Measurements from ENCODE around the gene TENT5A.
"Not testable (repeated sequence)": the region's sequence is repeated elsewhere in the genome, so short reads cannot be mapped to it uniquely, and the experiment has no call there.

Gene TENT5A

GRCh38 chr6:81752084-81752920 lies at the start of gene TENT5A:
TENT5A (minus strand) TSS chr6:81752681; CDS start chr6:81752141, 540 bp downstream.
- DNase-seq = peak; percentile 84

DNA sequence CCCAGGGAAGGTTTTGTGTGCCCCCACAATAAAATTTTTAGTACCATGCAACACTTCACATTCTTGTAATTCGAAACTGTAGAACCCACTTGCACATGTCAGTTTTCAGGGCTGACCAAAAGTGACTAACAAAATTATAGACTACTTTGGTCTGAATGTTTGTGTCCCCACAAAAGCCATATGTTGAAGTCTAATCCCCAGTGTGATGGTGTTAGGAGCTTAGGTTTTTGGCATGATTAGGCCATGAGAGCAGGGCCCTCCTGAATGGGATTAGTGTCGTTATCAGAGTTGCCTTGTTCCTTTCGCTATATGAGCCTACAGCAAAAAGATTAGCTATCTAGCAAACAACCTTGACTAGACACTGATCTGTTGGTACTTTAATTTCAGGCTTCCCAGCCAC lies 49.0 kb upstream of the TENT5A start:
- DNase-seq = no peak

GRCh38 chr6:81800666-81801065 lies 48.2 kb upstream of the TENT5A start:
- DNase-seq = no peak

- DNase-seq = no peak
These were observed 46.8 kb upstream of the TENT5A start for GRCh38 chr6:81799323-81799722.

DNA sequence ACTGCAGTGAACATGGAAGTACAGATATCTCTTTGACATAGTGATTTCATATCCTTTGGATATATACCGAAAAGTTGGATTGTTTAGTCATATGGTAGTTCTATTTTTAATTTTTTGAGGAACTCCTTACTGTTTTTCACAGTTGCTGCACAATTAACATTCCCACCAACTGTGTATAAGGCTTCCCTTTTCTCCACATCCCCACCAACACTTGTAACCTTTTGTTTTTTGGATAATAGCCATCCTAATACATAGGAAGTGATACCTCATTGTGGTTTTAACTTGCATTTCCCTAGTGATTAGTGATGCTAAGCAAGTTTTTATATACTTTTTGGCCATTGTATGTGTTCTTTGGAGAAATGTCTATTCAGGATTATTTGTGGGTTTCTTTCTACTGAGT lies 45.1 kb upstream of the TENT5A start:
- DNase-seq = no peak

- DNase-seq = no peak
These were observed 43.4 kb upstream of the TENT5A start for GRCh38 chr6:81795890-81796289.

DNA sequence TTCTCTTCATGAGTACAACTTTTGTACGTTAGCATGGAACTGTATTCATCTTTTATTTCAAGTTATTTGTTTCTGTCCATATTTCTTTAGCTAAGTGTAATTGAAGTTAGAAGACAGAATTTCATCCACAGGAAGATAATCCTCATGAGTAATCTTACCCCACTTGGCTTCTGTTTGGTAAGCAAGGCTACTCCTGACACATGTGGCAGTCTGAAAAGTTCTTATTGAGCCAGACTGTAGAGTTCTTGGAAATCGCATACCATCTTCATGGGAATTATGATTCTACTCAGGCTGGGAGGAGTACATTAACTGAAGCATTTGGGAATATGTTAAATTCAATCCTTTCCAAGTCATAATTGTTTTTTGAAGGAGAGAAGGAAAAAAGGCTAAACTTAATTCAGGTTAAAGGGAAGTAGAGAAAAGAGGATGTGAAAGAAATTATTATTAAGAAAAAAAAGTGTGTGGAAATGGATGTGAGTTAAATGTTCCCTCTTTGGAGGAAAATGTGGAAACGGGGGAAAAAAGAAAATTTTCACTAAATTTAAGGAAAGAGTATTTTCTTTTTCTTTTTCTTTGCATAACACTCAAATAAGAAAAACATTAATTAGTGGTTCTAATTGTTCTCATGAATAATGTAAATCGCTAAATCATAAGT lies 41.5 kb upstream of the TENT5A start:
- DNase-seq = no peak

- DNase-seq = no peak
These were observed 40.3 kb upstream of the TENT5A start for GRCh38 chr6:81792826-81793225.

DNA sequence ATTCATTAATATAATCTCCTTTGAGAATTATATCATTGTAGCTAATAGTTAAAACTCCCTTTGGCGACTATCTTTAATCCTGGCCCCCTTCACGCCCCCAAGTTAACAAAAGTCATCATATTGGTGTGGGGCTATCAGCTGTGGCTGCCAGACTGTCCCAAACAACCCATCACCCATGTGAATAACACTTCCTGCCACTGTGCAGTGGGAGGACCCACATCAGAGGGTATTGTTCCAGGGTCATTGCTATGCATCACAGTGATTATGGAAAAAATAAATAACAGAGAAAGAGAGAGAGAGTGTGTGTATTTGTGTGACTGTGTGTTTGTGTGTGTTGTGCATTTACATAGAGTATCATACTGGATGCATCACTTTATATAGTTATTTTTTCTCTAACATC lies 39.3 kb upstream of the TENT5A start:
- no peak for DNase-seq

GRCh38 chr6:81790034-81790433 lies 37.6 kb upstream of the TENT5A start:
- DNase-seq = no peak

GRCh38 chr6:81789291-81789690 lies 36.8 kb upstream of the TENT5A start:
- DNase-seq = no peak

DNA sequence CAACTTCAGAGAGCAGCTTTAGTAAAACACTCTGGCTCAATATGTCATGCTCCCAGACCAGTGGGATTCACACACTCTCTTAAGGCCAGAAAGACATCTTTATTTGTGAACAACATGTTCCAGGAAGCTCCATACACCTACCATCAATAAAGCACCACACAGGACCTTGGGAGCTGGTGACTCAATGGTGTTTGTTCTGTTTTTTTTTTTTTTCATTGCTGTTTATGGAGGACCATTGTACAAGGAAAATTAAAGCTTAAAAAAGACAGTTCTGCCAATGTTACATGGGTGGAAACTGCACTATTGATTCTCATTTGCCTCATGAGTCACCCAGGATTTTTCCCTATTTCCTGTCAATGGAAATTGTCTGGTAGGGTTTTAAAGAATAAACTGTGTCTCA lies 36.3 kb upstream of the TENT5A start:
- DNase-seq = no peak

DNA sequence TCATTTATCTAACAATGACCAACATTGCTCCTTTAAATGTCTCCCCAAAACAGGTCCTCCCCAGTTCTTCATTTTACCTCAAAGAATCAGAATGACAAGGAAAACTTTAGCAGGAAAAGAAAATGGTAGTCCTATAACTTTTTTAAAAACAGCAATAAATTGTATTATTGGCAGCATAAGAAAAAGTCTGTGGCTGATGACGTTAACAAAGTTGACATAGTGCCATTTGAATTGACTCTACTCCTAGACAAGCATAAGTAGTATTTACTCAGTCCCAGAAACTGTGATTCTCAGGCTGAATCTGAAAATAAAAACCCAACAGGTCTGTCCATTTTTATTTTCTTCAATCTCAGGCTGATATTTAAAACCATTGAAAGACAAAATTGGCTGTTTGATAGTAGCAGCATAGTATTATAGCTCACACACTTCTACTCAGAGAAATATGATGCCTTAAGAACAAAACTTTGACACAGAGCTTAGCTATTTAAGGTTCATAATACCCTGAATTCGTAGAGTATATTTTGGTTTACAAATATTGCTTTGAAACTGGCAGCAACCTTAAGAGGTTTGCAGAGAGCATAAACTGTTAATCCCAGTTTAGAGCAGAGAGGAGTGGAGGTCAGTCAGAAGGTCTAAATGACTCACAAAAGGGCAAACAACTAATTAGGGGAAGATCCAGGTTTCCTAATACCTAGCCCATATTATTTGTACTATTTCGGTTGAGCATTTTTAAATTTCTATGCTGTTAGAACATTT lies 35.0 kb upstream of the TENT5A start:
- DNase-seq = no peak

DNA sequence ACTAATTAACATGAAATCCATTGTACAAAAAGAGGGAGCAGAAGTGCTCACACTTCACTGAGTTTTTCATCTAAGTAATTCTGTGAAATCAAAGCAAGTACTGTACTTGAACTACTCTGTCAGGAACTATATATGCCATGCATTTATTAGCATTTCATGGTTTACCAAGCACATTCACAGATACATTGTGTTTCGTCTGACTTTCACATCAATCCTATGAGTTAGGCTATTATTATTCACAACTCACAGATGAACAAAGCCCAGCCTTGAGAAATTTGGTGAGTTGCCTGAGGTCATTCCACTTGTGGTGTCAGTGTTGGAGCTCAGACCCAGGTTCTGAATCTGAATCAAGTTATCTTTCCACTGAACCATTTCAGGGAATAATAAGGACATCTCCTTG lies 33.7 kb upstream of the TENT5A start:
- no peak for DNase-seq

GRCh38 chr6:81785377-81785776 lies 32.9 kb upstream of the TENT5A start:
- DNase-seq = no peak

- no peak for DNase-seq
These were observed 31.4 kb upstream of the TENT5A start for GRCh38 chr6:81783893-81784292.

GRCh38 chr6:81781624-81782023 lies 29.1 kb upstream of the TENT5A start:
- DNase-seq = no peak

DNA sequence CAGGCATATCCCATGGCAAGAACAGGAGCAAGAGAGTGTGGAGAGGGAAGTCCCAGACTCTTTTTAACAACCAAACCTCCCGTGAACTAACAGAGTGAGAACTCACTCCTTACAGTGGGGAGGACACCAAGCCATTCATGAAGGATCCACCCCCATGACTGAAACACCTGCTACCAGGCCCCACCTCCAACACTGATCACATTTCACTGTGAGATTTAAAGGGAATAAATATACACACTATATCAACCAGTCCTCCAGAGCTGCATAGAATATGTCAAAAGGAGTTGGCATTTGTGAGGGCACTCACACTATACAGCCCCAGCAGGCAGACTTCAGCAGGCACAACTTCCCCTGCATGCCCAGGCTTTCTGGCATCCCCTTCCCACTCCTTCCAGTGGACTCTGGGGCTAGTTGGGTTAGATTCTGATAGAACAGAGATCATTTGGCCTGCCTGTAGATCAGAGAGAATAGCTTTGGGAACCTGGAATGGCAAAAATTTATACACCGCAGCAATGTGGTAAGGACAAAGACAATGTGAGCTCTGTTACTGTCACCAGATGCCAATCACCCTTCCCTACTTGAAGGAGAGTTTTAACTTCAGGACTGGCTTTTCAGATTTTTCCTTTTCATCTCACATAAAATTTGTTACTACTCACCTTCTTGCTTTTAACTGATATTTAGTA lies 25.2 kb upstream of the TENT5A start:
- DNase-seq = no peak

DNA sequence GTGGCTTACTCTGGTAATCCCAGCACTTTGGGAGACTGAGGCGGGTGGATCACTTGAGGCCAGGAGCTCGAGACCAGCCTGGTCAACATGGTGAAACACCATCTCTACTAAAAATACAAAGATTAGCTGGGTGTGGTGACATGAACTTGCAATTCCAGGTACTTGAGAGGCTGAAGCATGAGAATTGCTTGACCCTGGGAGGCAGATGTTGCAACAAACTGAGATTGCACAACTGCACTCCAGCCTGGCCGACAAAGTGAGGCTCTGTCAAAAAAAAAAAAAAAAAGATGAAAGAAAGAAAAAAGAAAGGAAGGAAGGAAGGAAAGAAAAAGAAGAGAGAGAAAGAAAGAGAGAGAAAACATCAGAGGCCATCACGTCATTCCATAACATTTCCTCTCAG lies 23.7 kb upstream of the TENT5A start:
- DNase-seq = not testable (repeated sequence)

GRCh38 chr6:81774542-81774941 lies 22.1 kb upstream of the TENT5A start:
- DNase-seq = no peak

- DNase-seq = no peak
These were observed 21.4 kb upstream of the TENT5A start for GRCh38 chr6:81773887-81774286.

- no peak for DNase-seq
These were observed 20.3 kb upstream of the TENT5A start for GRCh38 chr6:81772741-81773140.

DNA sequence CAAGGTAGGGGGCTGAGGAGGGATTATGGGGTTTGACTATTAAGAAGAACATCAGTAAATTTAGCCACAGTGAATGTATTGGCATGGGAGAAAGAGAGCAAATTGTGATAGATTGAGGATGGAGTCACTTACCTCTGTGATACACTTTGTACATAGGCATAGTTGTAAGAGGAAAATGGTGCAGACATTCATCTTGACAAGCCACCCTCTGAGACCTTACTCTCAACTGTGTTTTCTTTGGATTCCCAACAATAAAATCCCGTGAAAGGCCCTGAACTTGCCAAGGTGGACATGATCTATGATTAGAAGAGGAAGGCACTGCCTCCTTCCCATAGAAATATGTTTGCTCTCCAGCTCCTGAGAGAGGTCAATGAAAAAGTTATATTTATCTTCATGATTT lies 18.6 kb upstream of the TENT5A start:
- DNase-seq = no peak

All from activated CD4-positive, CD25-positive, alpha-beta regulatory T cell treated with anti-CD3 and anti-CD28 coated beads, Interleukin-2, amount 50 U/mL, for 72 hours (primary cell).